ENCODE data around the gene APP.

DNA sequence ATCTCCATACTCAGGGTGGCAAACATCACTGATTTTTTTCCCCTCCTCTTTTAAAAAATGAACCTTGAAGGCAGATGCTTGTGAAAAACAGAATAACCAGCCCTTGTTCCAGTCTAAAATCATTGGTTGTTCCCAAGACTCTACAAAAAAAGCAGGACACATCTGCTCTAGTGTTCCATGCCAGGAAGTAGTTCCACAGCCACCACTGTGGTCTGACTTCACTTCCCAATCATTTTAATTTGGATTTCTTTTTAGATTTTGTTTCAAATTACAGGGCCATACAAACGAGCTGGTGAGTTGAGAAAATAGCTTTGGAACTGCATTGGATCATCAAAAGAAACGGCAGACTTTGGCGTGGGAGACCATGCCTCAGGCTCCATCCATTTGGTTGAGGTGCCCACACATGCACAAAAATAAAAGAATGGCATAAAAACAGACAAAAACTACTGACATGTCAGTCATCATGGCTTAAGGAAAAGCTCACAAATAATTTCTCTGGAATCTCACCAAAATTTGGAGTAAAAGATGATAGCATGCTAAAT, 225.8 kb downstream of the APP start:
- TF ChIP-seq MYNN (tag by site-specific recombination; IDR thresholded peaks at IDR 0.05; ENCODE audit: borderline replicate concordance) (no peak), ZNF777 (tag by site-specific recombination; IDR thresholded peaks at IDR 0.05; ENCODE audit: borderline replicate concordance) (no peak), ZNF214 (tag by site-specific recombination; IDR thresholded peaks at IDR 0.05; ENCODE audit: borderline replicate concordance) (no peak)

Data from HEK293 (cell line).